Measurements from ENCODE around the gene LIPC. TPM values are rescaled to one million over a fixed set of nuclear protein-coding genes. Genes with fewer than 3 reads are reported as not detected.

The LIPC gene
- total RNA-seq, 1 experiment from 2014 or later, result not detected

GRCh38 chr15:58526647-58527192 lies 94.9 kb downstream of the LIPC start:
- intact Hi-C loops (cut with micrococcal nuclease), result no loop called here
- RAD21 ChIA-PET (ENCODE audit: low non-redundant PET in 1 of 2, low total read pairs in 2 of 2, uncharacterized antibody in 2 of 2, unreplicated experiment in 2 of 2), result no interaction called here
- POLR2A ChIA-PET, result no interaction called here
- TF ChIP-seq ZFX (IDR thresholded peaks at IDR 0.05), result no peak
- TF ChIP-seq SIN3A (IDR thresholded peaks at IDR 0.05; ENCODE audit: low read depth), result no peak
- TF ChIP-seq ZBTB33 (IDR thresholded peaks at IDR 0.05; ENCODE audit: extremely low read depth, insufficient replicate concordance, low read length), result no peak
- TF ChIP-seq EGR1 (IDR thresholded peaks at IDR 0.05; ENCODE audit: low read depth), result no peak
- TF ChIP-seq, protein P1, sequence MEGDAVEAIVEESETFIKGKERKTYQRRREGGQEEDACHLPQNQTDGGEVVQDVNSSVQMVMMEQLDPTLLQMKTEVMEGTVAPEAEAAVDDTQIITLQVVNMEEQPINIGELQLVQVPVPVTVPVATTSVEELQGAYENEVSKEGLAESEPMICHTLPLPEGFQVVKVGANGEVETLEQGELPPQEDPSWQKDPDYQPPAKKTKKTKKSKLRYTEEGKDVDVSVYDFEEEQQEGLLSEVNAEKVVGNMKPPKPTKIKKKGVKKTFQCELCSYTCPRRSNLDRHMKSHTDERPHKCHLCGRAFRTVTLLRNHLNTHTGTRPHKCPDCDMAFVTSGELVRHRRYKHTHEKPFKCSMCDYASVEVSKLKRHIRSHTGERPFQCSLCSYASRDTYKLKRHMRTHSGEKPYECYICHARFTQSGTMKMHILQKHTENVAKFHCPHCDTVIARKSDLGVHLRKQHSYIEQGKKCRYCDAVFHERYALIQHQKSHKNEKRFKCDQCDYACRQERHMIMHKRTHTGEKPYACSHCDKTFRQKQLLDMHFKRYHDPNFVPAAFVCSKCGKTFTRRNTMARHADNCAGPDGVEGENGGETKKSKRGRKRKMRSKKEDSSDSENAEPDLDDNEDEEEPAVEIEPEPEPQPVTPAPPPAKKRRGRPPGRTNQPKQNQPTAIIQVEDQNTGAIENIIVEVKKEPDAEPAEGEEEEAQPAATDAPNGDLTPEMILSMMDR (IDR thresholded peaks at IDR 0.05 in 2 of 3, conservative IDR thresholded peaks at IDR 0.05 in 1 of 3; ENCODE audit: borderline replicate concordance in 1 of 3, insufficient read depth in 1 of 3, low read depth in 2 of 3, low read length in 2 of 3), result no peak
- TF ChIP-seq, protein P2, sequence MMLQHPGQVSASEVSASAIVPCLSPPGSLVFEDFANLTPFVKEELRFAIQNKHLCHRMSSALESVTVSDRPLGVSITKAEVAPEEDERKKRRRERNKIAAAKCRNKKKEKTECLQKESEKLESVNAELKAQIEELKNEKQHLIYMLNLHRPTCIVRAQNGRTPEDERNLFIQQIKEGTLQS (IDR thresholded peaks at IDR 0.05), result no peak
- TF ChIP-seq POLR2A (IDR thresholded peaks at IDR 0.05; ENCODE audit: borderline replicate concordance, extremely low read depth, insufficient read depth, insufficient read length), result no peak
- TF ChIP-seq SRF (IDR thresholded peaks at IDR 0.05; ENCODE audit: low read depth), result no peak
- TF ChIP-seq YY1 (IDR thresholded peaks at IDR 0.05; ENCODE audit: extremely low read depth, insufficient replicate concordance, low read depth, low read length), result no peak
- no peak for TF ChIP-seq RAD21 (IDR thresholded peaks at IDR 0.05; ENCODE audit: low read depth)
- no peak for TF ChIP-seq JUND (IDR thresholded peaks at IDR 0.05)
- TF ChIP-seq ELF1 (IDR thresholded peaks at IDR 0.05; ENCODE audit: borderline replicate concordance, low read depth), result no peak
- TF ChIP-seq ZNF274 (IDR thresholded peaks at IDR 0.05; ENCODE audit: low read depth, low read length), result no peak
- no peak for TF ChIP-seq EZH2phosphoT487 (IDR thresholded peaks at IDR 0.05; ENCODE audit: borderline replicate concordance)
- no peak for TF ChIP-seq POLR2AphosphoS5 (IDR thresholded peaks at IDR 0.05; ENCODE audit: low read depth, low read length)
- no peak for TF ChIP-seq CBX3 (IDR thresholded peaks at IDR 0.05; ENCODE audit: low read depth)
- TF ChIP-seq, protein P3, sequence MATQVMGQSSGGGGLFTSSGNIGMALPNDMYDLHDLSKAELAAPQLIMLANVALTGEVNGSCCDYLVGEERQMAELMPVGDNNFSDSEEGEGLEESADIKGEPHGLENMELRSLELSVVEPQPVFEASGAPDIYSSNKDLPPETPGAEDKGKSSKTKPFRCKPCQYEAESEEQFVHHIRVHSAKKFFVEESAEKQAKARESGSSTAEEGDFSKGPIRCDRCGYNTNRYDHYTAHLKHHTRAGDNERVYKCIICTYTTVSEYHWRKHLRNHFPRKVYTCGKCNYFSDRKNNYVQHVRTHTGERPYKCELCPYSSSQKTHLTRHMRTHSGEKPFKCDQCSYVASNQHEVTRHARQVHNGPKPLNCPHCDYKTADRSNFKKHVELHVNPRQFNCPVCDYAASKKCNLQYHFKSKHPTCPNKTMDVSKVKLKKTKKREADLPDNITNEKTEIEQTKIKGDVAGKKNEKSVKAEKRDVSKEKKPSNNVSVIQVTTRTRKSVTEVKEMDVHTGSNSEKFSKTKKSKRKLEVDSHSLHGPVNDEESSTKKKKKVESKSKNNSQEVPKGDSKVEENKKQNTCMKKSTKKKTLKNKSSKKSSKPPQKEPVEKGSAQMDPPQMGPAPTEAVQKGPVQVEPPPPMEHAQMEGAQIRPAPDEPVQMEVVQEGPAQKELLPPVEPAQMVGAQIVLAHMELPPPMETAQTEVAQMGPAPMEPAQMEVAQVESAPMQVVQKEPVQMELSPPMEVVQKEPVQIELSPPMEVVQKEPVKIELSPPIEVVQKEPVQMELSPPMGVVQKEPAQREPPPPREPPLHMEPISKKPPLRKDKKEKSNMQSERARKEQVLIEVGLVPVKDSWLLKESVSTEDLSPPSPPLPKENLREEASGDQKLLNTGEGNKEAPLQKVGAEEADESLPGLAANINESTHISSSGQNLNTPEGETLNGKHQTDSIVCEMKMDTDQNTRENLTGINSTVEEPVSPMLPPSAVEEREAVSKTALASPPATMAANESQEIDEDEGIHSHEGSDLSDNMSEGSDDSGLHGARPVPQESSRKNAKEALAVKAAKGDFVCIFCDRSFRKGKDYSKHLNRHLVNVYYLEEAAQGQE (IDR thresholded peaks at IDR 0.05; ENCODE audit: low read depth), result no peak
- TF ChIP-seq EZH2 (IDR thresholded peaks at IDR 0.05), result no peak
- H3K4me3 ChIP-seq (replicated peaks in 1 of 2; ENCODE audit: low read depth in 1 of 2, low read length in 2 of 2), result no peak overlapping the region
- peaks cover under 1 to 11% of the 10 kb centered on the region in 2 experiments; a peak in 3 of 4 replicates for H3K4me1 ChIP-seq (ENCODE audit: control insufficient read depth in 1 of 2, insufficient read depth in 2 of 2, low read length in 2 of 2)
- DNase-seq (ENCODE audit: low read depth, low spot score), result no peak
- H3K9me3 ChIP-seq (ENCODE audit: control insufficient read depth in 1 of 2, insufficient read depth in 1 of 2, low read depth in 1 of 2, low read length in 2 of 2), result no peaks in the 10 kb centered on the region
- no peaks in the 10 kb centered on the region for H3K36me3 ChIP-seq (ENCODE audit: control insufficient read depth in 1 of 2, insufficient read depth in 2 of 2, low read length in 2 of 2)
- no peak overlapping the region for H3K27ac ChIP-seq (ENCODE audit: low read depth, low read length)
- no peak overlapping the region for H3K4me2 ChIP-seq (ENCODE audit: low read length)
- no peak overlapping the region for H3K9ac ChIP-seq (ENCODE audit: low read length)
- H3K79me2 ChIP-seq (ENCODE audit: insufficient read depth, low read length), result no peaks in the 10 kb centered on the region
- no peaks in the 10 kb centered on the region for H3K27me3 ChIP-seq (ENCODE audit: insufficient read depth, low read length)
- no peak for ATAC-seq
- CTCF ChIA-PET, result no interaction called here
- H4K20me1 ChIP-seq (ENCODE audit: insufficient read depth), result no peaks in the 10 kb centered on the region
- H2AFZ ChIP-seq (ENCODE audit: low read depth, low read length, poor library complexity, severe bottlenecking), result no peak overlapping the region
- no peaks in the 10 kb centered on the region for H3K9me2 ChIP-seq (ENCODE audit: insufficient read depth)
- no TSS peak for BruUV-seq (replicated peaks)
